ENCODE results near the gene SAMD4B.

Gene SAMD4B

GRCh38 chr19:39411081-39411831 lies 69.0 kb downstream of the SAMD4B start:
- TF ChIP-seq CTCF (conservative IDR thresholded peaks at IDR 0.05; ENCODE audit: low read depth, low read length), result no peak
- DNase-seq (ENCODE audit: low read depth), result no peak
- H3K4me3 ChIP-seq (ENCODE audit: low read length), result no peak overlapping the region

- peak; percentile 95 for TF ChIP-seq CTCF (conservative IDR thresholded peaks at IDR 0.05; ENCODE audit: low read depth, low read length)
- H3K4me3 ChIP-seq (ENCODE audit: low read length), result peak overlapping the region; percentile 92
- no peak for DNase-seq (ENCODE audit: low read depth)
Observed at GRCh38 chr19:39411832-39412099, 69.5 kb downstream of the SAMD4B start.

- peak; percentile 82 for TF ChIP-seq CTCF (conservative IDR thresholded peaks at IDR 0.05; ENCODE audit: low read depth, low read length)
- peak within 1 kb of the TSS; percentile 92 for H3K4me3 ChIP-seq (ENCODE audit: low read length)
- peak; percentile 98 for DNase-seq (ENCODE audit: low read depth)
Observed at GRCh38 chr19:39412100-39412866, 70.1 kb downstream of the SAMD4B start, which contains the start of gene PLEKHG2. Gene PLEKHG2, plus strand, starts transcription at chr19:39412669. Its CDS starts 1,418 bp downstream, at chr19:39414087.

- no peak for TF ChIP-seq CTCF (conservative IDR thresholded peaks at IDR 0.05; ENCODE audit: low read depth, low read length)
- no peak for DNase-seq (ENCODE audit: low read depth)
- H3K4me3 ChIP-seq (ENCODE audit: low read length), result peak overlapping the region; percentile 92
Observed at GRCh38 chr19:39412867-39413271, 70.6 kb downstream of the SAMD4B start.

- DNase-seq (ENCODE audit: low read depth), result no peak
- TF ChIP-seq CTCF (conservative IDR thresholded peaks at IDR 0.05; ENCODE audit: low read depth, low read length), result no peak
- peak overlapping the region; percentile 92 for H3K4me3 ChIP-seq (ENCODE audit: low read length)
Observed at GRCh38 chr19:39413272-39413910, 71.2 kb downstream of the SAMD4B start.

- no peak for DNase-seq (ENCODE audit: low read depth)
- peak; percentile 42 for TF ChIP-seq CTCF (conservative IDR thresholded peaks at IDR 0.05; ENCODE audit: low read depth, low read length)
- H3K4me3 ChIP-seq (ENCODE audit: low read length), result peak overlapping the region; percentile 92
Observed at GRCh38 chr19:39413911-39414608, 71.8 kb downstream of the SAMD4B start.

Measured in retinal pigment epithelial cell (primary cell).